ENCODE measurements around the gene CYP19A1.
"Not testable (repeated sequence)": the region's sequence is repeated elsewhere in the genome, so short reads cannot be mapped to it uniquely, and the experiment has no call there.

CYP19A1 gene

DNA sequence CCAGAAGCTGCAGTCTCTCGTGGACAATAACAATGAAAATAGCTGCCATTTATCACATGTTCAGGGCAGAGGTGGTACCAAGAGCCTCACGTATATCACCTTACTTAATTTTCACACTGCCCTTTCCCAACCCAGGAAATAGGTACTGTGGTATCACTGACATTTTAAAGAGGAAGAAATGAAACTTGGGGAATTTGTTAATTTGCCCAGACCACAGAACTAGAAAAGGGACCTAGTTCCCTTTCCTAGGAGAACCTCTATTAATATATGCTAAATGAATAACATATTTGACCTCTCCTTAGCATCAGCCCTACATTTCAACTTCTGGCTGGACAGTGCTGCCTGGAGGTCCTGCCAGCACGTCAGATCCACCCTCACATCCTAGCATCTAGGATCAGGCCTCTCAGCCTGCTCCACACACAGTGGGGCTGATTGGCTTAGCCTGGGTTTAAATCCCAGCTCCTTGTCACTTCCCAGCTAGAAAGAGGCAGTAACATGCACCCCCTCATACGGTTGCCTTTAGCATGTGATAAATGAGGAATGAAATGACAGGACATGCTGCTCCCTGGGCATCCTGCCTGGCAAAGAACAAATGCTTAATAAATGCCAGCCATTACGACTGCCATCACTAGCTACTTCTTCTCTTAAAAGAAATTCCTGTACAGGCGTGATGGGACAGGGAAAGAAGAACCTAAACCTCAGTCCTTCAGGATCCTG lies 148.6 kb downstream of the CYP19A1 start:
- Mint-ChIP-seq H3K27ac (no peak overlapping the region), H3K4me3 (no peak overlapping the region), H3K9me3 (no peaks in the 10 kb centered on the region), H3K36me3 (no peaks in the 10 kb centered on the region), H3K4me1 (no peaks in the 10 kb centered on the region)
- DNase-seq (ENCODE audit: low spot score in 2 of 2) (no peak), ATAC-seq (no peak)

DNA sequence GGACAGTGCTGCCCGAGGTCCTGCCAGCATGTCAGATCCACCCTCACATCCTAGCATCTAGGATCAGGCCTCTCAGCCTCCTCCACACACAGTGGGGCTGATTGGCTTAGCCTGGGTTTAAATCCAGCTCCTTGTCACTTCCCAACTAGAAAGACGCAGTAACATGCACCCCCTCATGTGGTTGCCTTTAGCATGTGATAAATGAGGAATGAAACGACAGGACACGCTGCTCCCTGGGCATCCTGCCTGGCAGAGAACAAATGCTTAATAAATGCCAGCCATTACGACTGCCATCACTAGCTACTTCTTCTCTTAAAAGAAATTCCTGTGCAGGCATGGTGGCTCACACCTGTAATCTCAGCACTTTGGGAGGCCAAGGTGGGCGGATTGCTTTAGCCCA lies 149.6 kb downstream of the CYP19A1 start:
- ATAC-seq; H3K4me3 Mint-ChIP-seq; H3K4me1 Mint-ChIP-seq; DNase-seq (ENCODE audit: low spot score in 2 of 2); H3K36me3 Mint-ChIP-seq; H3K9me3 Mint-ChIP-seq; H3K27ac Mint-ChIP-seq: not testable (repeated sequence)

DNA sequence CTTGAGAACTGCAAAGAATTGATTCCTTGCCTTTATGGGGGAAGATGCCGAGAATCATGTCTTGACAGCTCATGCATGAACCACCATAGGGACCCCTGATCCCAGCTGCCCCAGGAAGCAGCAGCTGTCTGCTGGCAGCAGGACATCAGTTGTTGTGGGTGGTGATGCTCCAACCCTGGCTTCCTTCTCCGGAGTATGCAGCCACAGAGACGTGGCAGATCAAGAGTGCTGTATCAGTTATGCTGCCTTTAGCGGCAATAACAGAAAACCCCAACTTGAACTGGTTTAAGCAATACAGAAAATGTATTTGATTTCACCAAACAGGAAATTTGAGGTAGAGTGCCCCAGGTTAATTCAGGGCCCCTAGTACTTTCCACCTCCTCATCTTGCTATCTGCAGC lies 151.5 kb downstream of the CYP19A1 start:
- ATAC-seq = no peak
- no peak for DNase-seq (ENCODE audit: low spot score in 2 of 2)
- H3K9me3 Mint-ChIP-seq = no peaks in the 10 kb centered on the region
- H3K36me3 Mint-ChIP-seq = no peaks in the 10 kb centered on the region
- no peaks in the 10 kb centered on the region for H3K4me1 Mint-ChIP-seq
- no peak overlapping the region for H3K4me3 Mint-ChIP-seq
- no peak overlapping the region for H3K27ac Mint-ChIP-seq

DNA sequence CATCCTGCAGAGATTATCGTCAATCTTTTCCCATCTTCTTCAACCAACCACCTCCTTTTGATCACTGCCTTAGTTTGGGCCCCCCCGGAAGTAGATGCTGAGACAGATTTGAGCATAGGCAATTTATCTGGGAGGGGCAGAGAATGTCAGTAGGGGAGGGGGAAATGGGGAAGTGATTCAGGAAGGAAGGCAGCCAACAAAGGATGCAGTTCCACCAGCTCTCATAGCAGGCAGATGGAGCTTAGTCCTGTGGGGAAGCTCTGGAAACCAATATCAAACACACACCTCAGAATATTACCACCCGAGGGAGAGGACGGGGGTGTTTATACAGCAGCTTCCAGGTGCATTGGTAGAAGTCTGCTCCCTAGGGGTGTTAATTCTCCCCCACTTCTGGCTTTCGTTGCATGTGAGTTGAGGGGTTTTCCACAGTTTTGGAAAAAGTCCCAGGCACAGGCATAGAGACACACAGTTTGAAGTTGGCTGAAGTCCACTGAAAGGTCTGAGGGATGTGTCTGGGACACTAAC lies 152.2 kb downstream of the CYP19A1 start:
- Mint-ChIP-seq H3K4me3 (no peak overlapping the region), H3K36me3 (no peaks in the 10 kb centered on the region), H3K4me1 (no peaks in the 10 kb centered on the region), H3K9me3 (no peaks in the 10 kb centered on the region), H3K27ac (no peak overlapping the region)
- no peak for ATAC-seq
- no peak for DNase-seq (ENCODE audit: low spot score in 2 of 2)

DNA sequence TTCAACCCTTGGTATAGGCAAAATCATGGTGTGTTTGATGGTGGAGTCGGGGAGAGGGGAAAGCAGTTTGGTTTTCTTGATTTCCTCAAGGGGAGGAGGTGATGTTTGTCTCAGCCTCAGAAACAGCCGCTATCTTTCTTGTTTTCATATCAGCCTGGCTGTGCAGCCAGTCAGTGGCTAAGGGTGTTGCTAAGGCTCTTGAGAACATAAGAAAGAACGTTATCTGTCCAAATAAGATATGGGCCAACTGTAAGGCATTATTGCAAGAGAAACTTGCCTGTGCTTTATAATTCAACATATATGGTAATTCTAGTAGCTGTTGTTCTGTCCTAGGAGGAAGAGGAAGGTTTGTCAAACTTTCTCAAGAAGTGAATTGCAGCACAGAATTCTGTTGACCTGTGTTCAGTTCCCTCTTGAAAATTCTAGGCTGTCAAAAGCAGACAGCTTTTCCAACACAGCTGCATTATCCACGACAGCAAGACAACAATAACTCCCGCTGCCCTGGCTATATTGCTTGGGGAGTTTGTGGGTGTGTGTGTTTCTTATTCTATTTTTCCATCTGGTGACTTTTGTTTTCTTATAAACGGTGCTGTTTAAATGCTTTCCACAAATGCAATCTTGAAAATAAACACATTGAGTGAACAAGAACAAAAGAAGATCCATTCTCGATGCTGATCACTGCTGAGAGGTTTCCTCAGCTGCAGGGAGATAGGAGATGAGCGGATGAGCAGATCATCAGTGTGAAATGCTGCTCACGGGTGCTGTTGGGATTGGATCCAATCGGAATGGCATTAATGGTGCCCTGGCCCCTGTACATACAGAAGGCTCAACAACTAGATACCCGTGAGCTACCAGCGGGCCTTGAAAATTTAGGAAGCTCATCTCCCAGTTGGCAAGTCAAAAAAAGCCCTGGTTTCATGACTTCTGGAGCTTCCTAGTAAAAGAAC lies 152.9 kb downstream of the CYP19A1 start:
- Mint-ChIP-seq H3K4me1 (no peaks in the 10 kb centered on the region), H3K27ac (no peak overlapping the region), H3K36me3 (no peaks in the 10 kb centered on the region), H3K9me3 (no peaks in the 10 kb centered on the region), H3K4me3 (no peak overlapping the region)
- DNase-seq (ENCODE audit: low spot score in 2 of 2) = no peak
- no peak for ATAC-seq

DNA sequence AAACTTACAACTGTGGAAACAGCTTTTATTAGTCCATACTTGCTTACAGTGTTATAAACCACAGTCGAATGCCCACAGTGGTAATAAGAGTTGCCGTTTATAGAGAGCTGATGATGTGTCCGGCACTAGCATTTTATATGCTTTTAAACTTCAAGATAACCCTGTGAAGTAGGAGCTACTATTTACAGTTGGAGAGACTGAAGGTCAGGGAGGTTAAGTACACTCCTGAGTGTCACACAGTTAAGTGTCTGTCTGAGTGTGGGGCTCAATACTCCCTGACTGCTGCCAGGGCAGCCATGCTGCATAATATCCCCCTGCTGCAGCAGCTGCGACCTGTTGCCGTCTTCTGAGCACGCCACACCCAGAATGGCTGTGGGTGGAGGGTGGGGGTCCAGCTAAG lies 153.8 kb downstream of the CYP19A1 start:
- ATAC-seq (no peak), DNase-seq (ENCODE audit: low spot score in 2 of 2) (no peak)
- Mint-ChIP-seq H3K27ac (no peak overlapping the region), H3K9me3 (no peaks in the 10 kb centered on the region), H3K4me3 (no peak overlapping the region), H3K4me1 (no peaks in the 10 kb centered on the region), H3K36me3 (no peaks in the 10 kb centered on the region)

DNA sequence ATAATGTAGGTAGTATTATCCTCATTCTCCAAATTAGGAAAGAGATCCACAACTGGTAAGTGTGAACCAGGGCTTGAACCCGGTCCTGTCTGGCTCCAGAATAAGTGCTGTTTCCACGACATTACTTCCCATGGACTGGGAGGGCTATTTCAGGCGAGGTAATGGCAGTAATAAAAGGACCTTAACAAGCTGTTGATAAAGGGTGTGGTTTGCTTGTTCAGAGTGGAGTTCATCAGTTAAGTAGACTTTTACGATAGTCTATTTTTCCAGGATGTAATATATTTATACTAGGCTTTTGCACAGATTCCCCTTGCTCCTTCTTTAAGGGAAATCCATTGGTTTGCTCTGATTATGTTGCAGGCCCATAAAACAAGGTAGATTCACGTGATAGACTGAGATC lies 155.3 kb downstream of the CYP19A1 start:
- H3K9me3 Mint-ChIP-seq = no peaks in the 10 kb centered on the region
- H3K4me1 Mint-ChIP-seq = no peaks in the 10 kb centered on the region
- no peak overlapping the region for H3K27ac Mint-ChIP-seq
- ATAC-seq (no peak), DNase-seq (ENCODE audit: low spot score in 2 of 2) (no peak)
- no peak overlapping the region for H3K4me3 Mint-ChIP-seq
- H3K36me3 Mint-ChIP-seq = no peaks in the 10 kb centered on the region

DNA sequence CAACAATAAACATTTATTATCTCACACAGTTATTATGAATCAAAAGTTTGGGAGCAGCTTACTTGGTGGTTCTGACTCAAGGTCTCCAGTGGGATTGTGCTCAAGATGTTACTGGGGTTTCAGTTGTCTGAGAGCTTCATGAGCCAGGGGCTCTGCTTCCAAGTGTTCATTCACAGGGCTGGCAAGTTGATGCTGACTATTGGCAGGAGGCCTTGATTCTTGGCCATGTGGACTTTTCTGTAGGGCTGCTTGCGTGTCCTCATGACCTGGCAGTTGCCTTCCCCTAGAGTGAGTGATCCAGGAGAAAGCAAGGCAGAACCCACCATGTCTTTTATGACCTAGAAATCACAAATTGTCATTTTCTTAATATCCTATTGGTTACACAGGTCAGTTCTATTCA lies 156.5 kb downstream of the CYP19A1 start:
- ATAC-seq = no peak
- H3K27ac Mint-ChIP-seq = no peak overlapping the region
- H3K4me1 Mint-ChIP-seq = no peaks in the 10 kb centered on the region

DNA sequence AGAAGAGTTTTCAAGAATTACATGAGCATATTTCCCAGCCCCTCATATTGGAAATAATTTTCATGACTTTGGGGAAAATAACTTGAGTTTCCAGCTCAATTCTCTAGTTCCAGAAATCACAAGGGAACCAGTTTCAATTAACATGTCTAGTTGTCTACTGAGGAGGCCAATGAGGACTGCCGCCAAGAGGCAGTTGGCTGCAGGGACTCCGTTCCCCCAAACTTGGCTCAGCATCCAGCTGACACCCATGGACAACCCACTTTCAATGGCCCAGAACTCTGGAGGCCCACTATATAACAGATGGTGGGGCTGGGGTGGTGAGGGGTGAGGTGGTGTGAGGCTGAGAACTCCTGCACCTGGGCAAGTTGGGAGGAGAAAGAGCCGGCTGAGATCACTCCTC lies 157.2 kb downstream of the CYP19A1 start:
- no peak overlapping the region for H3K27ac Mint-ChIP-seq
- no peak overlapping the region for H3K4me3 Mint-ChIP-seq
- H3K9me3 Mint-ChIP-seq = no peaks in the 10 kb centered on the region
- ATAC-seq = no peak
- no peaks in the 10 kb centered on the region for H3K36me3 Mint-ChIP-seq
- no peaks in the 10 kb centered on the region for H3K4me1 Mint-ChIP-seq
- no peak for DNase-seq (ENCODE audit: low spot score in 2 of 2)

More for the DNA sequence above, 156.5 kb downstream of the CYP19A1 start:
- Mint-ChIP-seq H3K36me3 (no peaks in the 10 kb centered on the region), H3K9me3 (no peaks in the 10 kb centered on the region), H3K4me3 (no peak overlapping the region)
- DNase-seq (ENCODE audit: low spot score in 2 of 2) = no peak

DNA sequence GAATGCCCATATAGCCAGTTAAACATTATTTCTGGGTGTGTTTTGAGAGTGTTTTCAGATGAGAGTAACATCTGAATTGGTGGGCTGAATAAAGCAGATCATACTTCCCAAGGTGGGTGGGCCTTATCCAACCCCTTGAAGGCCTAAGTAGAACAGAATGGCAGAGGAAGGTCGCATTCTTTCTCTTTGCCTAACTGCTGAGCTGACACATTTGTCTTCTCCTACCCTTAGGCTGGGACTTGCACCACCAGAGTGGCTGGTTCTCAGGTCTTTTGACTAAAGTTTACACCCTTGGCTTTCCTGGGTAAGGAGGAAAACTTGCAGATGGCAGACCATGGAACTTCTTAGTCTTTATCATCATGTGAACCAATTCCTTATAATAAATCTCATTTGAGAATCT lies 157.9 kb downstream of the CYP19A1 start:
- no peak overlapping the region for H3K4me3 Mint-ChIP-seq
- ATAC-seq = no peak

DNA sequence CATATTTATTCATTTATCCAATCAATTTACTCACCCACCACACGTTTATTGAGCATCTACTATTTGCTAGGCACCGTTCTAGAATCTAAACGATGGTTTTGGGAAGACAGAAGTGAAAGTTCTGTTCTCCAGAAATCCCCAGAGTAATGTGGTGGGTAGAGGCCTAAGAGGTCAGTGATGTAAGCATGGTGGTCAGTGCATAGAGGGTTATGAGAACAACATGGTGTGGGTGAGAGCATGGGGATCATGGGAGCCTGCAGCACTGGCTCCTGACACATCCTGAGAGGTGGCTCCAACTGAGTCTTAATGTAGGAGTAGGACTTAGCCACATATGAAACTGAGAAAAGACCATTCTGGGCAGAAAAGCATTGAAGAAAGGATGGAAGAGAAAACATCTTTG lies 158.4 kb downstream of the CYP19A1 start:
- no peak for DNase-seq (ENCODE audit: low spot score in 2 of 2)
- Mint-ChIP-seq H3K9me3 (no peaks in the 10 kb centered on the region), H3K27ac (no peak overlapping the region), H3K36me3 (no peaks in the 10 kb centered on the region), H3K4me1 (no peaks in the 10 kb centered on the region), H3K4me3 (no peak overlapping the region)
- ATAC-seq = no peak

More for the DNA sequence above, 157.9 kb downstream of the CYP19A1 start:
- DNase-seq (ENCODE audit: low spot score in 2 of 2) = no peak
- Mint-ChIP-seq H3K27ac (no peak overlapping the region), H3K9me3 (no peaks in the 10 kb centered on the region), H3K4me1 (no peaks in the 10 kb centered on the region), H3K36me3 (no peaks in the 10 kb centered on the region)

DNA sequence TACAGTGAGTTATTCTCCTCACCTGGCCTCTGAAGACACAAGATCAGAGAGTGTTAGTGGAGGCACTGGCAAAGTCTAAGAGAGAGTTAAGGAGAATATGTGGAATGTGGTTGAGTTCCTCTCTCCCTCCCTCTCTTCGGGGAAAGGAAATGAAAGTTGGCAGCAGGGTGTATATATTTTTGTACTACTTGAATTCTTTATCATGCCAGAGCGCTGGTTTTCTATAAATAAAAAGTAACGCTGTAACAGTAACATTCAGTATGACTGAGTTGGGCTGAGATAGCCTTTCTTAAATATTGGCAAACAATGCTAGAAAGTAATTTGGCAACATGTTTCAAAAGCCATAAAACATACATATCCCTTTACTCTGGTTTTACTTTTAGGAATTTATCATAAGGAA lies 166.2 kb downstream of the CYP19A1 start:
- no peaks in the 10 kb centered on the region for H3K4me1 Mint-ChIP-seq
- no peak overlapping the region for H3K27ac Mint-ChIP-seq

DNA sequence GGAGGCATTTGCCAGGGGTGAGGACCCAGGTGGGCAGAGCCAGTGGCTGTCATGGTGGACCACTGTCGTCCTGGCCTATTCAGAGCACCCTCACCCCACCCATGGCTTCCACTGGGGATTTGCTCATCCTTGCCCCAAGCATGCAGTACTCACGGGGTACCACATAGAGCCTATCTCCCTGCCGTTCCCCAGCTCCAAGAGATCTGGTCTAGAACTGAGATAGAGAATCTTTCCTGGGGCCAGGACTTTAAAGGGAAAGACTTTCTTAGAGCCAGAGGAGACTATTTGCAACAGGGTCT lies 166.8 kb downstream of the CYP19A1 start:
- H3K9me3 Mint-ChIP-seq = no peaks in the 10 kb centered on the region
- H3K4me3 Mint-ChIP-seq = no peak overlapping the region
- no peak overlapping the region for H3K27ac Mint-ChIP-seq
- DNase-seq (ENCODE audit: low spot score in 2 of 2) = no peak
- no peaks in the 10 kb centered on the region for H3K4me1 Mint-ChIP-seq
- no peak for ATAC-seq
- H3K36me3 Mint-ChIP-seq = no peaks in the 10 kb centered on the region

More for the DNA sequence above, 166.2 kb downstream of the CYP19A1 start:
- DNase-seq (ENCODE audit: low spot score in 2 of 2) (no peak), ATAC-seq (no peak)
- Mint-ChIP-seq H3K9me3 (no peaks in the 10 kb centered on the region), H3K36me3 (no peaks in the 10 kb centered on the region), H3K4me3 (no peak overlapping the region)

DNA sequence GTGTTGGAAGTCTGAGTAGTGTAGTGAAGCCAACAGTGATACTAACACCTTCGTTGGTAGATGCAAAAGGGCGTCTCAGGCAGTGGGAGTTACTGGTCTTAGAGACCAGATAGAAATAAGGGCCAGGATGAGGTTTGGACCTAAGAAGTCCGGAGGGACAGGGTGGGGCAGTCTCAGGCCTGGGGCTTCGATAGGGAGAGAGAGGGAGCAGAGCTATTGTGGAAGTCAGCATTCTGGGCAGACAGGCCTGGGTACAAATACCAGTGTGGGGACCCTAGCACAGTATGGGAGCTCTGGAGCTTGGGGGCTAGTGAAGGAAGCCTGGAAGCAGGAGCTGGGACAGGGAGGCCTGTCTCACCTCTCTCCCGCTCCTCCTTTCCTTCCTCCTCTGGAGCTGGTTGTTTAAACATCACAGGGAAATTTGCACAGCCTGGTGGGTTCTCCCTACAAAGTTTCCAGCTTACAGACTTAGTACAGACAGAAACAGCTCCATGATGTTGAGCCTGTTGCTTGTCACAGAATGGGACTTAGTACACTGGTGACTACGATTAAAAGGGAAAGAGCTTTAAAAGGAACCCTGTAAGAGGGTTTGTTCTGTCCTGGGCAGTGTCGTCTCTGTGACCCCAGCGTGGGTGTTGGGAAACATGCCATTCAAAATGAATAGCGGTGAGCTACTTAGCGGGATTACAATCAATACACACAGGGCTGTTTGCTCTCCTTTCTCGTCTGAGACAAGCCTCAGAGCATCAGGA lies 167.3 kb downstream of the CYP19A1 start:
- no peaks in the 10 kb centered on the region for H3K9me3 Mint-ChIP-seq
- no peaks in the 10 kb centered on the region for H3K4me1 Mint-ChIP-seq
- no peak for ATAC-seq
- DNase-seq (ENCODE audit: low spot score in 2 of 2) = no peak
- no peaks in the 10 kb centered on the region for H3K36me3 Mint-ChIP-seq
- H3K4me3 Mint-ChIP-seq = no peak overlapping the region
- no peak overlapping the region for H3K27ac Mint-ChIP-seq

DNA sequence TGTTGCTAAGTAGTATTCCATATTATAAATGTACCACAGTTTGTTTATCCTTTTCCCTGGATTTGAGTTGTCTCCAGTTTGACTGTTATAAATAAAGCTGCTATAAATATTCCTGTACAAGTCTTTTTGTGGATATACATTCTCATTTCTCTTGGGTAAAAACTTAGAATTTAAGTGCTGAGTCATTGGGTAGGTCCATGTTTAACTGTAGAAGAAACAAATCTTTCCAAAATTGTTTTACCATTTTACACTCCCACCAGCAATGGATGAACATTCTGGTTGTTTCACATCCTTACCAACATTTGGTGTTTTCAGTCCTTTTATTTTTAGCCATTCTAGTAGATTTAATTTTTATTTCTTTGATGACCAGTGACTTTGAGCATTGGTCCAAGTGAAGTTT lies 169.7 kb downstream of the CYP19A1 start:
- ATAC-seq (no peak), DNase-seq (ENCODE audit: low spot score in 2 of 2) (no peak)
- Mint-ChIP-seq H3K27ac (no peak overlapping the region), H3K4me1 (no peaks in the 10 kb centered on the region), H3K36me3 (no peaks in the 10 kb centered on the region), H3K9me3 (no peaks in the 10 kb centered on the region), H3K4me3 (no peak overlapping the region)
